GM12873 (cell line): ENCODE data around the gene HSD17B2.

ENCODE experiments used
- CTCF ChIP-seq: IDR thresholded peaks from 2 replicates; pipeline ENCODE4 v1.5.1; 2012; ENCODE audit warnings: low read depth, mild to moderate bottlenecking, moderate library complexity, low read length, control low read depth; ENCODE audit not compliant: insufficient read depth; ENCODE audit errors: missing control alignments

Gene HSD17B2

DNA sequence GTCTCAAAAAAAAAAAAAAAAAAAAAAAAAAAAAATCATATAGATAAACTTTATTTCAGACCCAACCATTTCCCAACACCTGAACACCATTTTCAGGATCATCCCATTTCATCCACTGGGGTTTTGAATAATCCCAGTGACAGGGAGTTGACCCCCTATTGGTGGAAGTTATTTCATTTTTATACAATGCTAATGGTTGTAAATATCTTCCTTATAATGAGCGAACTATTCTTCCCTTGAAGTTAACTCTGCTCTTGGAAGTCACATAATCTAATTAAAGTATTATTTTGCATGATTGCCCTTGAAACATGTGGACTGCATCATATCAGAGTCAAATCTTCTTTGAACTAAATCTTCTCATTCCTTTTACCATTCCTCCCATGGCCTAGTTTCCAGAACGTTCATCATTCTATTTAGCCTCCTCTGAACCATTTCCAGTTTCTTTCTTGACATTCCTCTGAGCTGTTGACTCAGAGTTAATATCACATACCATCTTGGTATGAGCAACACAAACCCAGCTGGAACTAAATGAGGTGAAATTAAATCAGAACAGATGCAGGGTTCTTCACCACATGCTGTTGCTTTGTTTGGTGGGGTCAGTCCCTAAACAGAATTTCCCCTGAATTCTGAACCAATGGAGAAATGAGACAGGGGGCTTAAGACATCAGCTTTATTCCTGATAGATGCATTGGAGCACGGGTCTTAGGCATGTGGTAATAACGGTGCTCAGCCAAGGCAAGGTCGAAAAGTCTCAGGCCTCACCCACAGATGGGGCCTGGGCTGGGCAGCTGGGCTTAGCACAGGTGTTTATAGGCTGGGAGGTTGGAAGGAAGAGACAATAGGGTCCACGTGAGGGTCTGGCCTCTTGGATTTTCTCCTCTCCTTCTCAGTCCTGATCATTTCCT is 8.9 kb downstream of the HSD17B2 start:
- no peak for TF ChIP-seq CTCF

- TF ChIP-seq CTCF: no peak
Observed at GRCh38 chr16:82044585-82044911, 9.5 kb downstream of the HSD17B2 start.

- TF ChIP-seq CTCF: no peak
Observed at GRCh38 chr16:82045465-82045864, 10.4 kb downstream of the HSD17B2 start.

GRCh38 chr16:82046541-82046940 is 11.5 kb downstream of the HSD17B2 start:
- no peak for TF ChIP-seq CTCF

- TF ChIP-seq CTCF: no peak
Observed at GRCh38 chr16:82046941-82047340, 11.9 kb downstream of the HSD17B2 start.

DNA sequence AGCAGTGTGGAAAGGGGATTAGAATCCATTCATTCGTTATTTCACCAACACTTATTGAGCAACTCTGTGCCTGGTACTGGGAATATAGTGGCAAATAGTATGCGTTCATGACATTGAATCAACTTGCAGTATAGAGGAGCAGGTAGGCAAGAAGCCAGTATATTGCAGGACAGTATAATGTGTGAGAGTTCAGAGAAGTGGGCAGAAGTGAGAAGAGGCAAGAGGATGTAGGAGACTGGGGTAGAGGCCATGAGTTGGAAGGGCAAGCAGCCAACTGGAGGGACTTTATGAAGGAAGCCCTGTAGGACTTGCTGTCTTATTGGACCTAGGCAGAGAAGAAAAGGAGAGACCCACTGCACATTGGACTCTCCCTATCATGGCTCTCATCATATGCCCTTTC is 12.3 kb downstream of the HSD17B2 start:
- TF ChIP-seq CTCF: no peak

GRCh38 chr16:82047787-82048186 is 12.7 kb downstream of the HSD17B2 start:
- TF ChIP-seq CTCF: no peak
